HCT116 (cell line): ENCODE measurements around the gene ALDH1L1. TPM values are rescaled to one million over a fixed set of nuclear protein-coding genes. Genes with fewer than 3 reads are reported as not detected.

ENCODE experiments used
- ATAC-seq: fragments of 200-7000 bp; cut with Tn5 transposase; 2 replicates; pipeline ENCODE4 v1.9.1; 2020; ENCODE audit warnings: mild to moderate bottlenecking, moderate library complexity
- BruUV-seq: library from RNA; stranded (reverse); fragments of 400-500 nt; replicated peaks from 2 replicates; lab custom pipeline; 2021; lab: Mats Ljungman, UMichigan
- CTCF ChIA-PET: fragments of 300-600 bp; sonication (Branson Sonifier 250); formaldehyde crosslinking; loops from one replicate; lab custom pipeline; 2021; ENCODE audit warnings: antibody characterized with exemption; lab: Charles Lee
- POLR2A ChIA-PET: fragments of 300-600, 350-600 bp; sonication (Branson Sonifier 250); formaldehyde crosslinking; loops from one replicate; lab custom pipeline; 2021; ENCODE audit warnings: antibody characterized with exemption; lab: Charles Lee
- RAD21 ChIA-PET, 2 experiments: fragments of 300-600 bp; sonication (Branson Sonifier 250); formaldehyde crosslinking; loops; one replicate each; lab custom pipeline; 2023; ENCODE audit warnings: low total read pairs in 2 of 2; ENCODE audit not compliant: uncharacterized antibody in 2 of 2, unreplicated experiment in 2 of 2, low non-redundant PET in 1 of 2; lab: Charles Lee
- DNase-seq: peaks from one replicate; pipeline ENCODE4 v3.0.0-alpha.2; 2010; ENCODE audit warnings: low read depth, low spot score
- H2AFZ ChIP-seq: fragments of 200-600 bp; shearing (Covaris generic), sonication (generic); 2 replicates; pipeline ENCODE4 v1.6.1; 2017; ENCODE audit warnings: low read depth, mixed run types, mixed read lengths, antibody characterized with exemption, low read length; ENCODE audit not compliant: poor library complexity, severe bottlenecking
- H3K27ac ChIP-seq: 2 replicates; pipeline ENCODE4 v1.5.1; 2012; ENCODE audit warnings: low read depth, low read length
- H3K27me3 ChIP-seq: fragments of 200-600 bp; sonication (generic); 2 replicates; pipeline ENCODE4 v1.6.1; 2016; ENCODE audit warnings: mixed run types, low read length, mixed read lengths; ENCODE audit not compliant: insufficient read depth
- H3K36me3 ChIP-seq, 2 experiments: fragments of 200-500 bp in 1 of 2; fragments of 200-600 bp in 1 of 2; sonication (Bioruptor generic) in 1 of 2; sonication (generic) in 1 of 2; 2 replicates each; pipeline versions ENCODE4 v1.5.1 to v1.6.1; 2014 to 2016; ENCODE audit warnings: low read length in 2 of 2, inconsistent platforms in 1 of 2, mixed read lengths in 1 of 2, mixed run types in 1 of 2; ENCODE audit not compliant: insufficient read depth in 2 of 2, control insufficient read depth in 1 of 2
- H3K4me1 ChIP-seq, 2 experiments: fragments of 200-600 bp in 1 of 2; sonication (generic) in 1 of 2; 2 replicates each; pipeline versions ENCODE4 v1.5.1 to v1.6.1; 2012 to 2017; ENCODE audit warnings: low read length in 2 of 2, inconsistent platforms in 1 of 2, mild to moderate bottlenecking in 1 of 2, mixed read lengths in 1 of 2, mixed run types in 1 of 2, moderate library complexity in 1 of 2; ENCODE audit not compliant: insufficient read depth in 2 of 2, control insufficient read depth in 1 of 2
- H3K4me2 ChIP-seq: fragments of 200-600 bp; sonication (generic); 2 replicates; pipeline ENCODE4 v1.6.1; 2017; ENCODE audit warnings: mixed run types, low read length, mixed read lengths
- H3K4me3 ChIP-seq, 2 experiments: fragments of 200-600 bp in 1 of 2; sonication (generic) in 1 of 2; replicated peaks in 1 of 2; 2 replicates each; pipeline ENCODE4 v1.5.1; 2011 to 2016; ENCODE audit warnings: low read length in 2 of 2, control low read depth in 1 of 2, low read depth in 1 of 2, mild to moderate bottlenecking in 1 of 2, mixed read lengths in 1 of 2, mixed run types in 1 of 2
- H3K79me2 ChIP-seq: fragments of 200-600 bp; sonication (generic); 2 replicates; pipeline ENCODE4 v1.6.1; 2017; ENCODE audit warnings: mild to moderate bottlenecking, mixed run types, low read length, moderate library complexity, mixed read lengths; ENCODE audit not compliant: insufficient read depth
- H3K9ac ChIP-seq: fragments of 200-600 bp; sonication (generic); 2 replicates; pipeline ENCODE4 v1.6.1; 2016; ENCODE audit warnings: low read length, mixed read lengths
- H3K9me2 ChIP-seq: fragments of 200-600 bp; sonication (generic), shearing (Covaris generic); 2 replicates; pipeline ENCODE4 v1.6.1; 2017; ENCODE audit warnings: mixed run types, mild to moderate bottlenecking, moderate library complexity; ENCODE audit not compliant: insufficient read depth
- H3K9me3 ChIP-seq, 2 experiments: fragments of 200-500 bp in 1 of 2; fragments of 200-600 bp in 1 of 2; sonication (Bioruptor generic) in 1 of 2; sonication (generic) in 1 of 2; 2 replicates each; pipeline ENCODE4 v1.6.1; 2014 to 2017; ENCODE audit warnings: low read length in 2 of 2, mixed read lengths in 2 of 2, inconsistent platforms in 1 of 2, low read depth in 1 of 2, mild to moderate bottlenecking in 1 of 2, mixed run types in 1 of 2, moderate library complexity in 1 of 2; ENCODE audit not compliant: control insufficient read depth in 1 of 2, insufficient read depth in 1 of 2
- H4K20me1 ChIP-seq: fragments of 200-600 bp; sonication (generic), shearing (Covaris generic); 2 replicates; pipeline ENCODE4 v1.6.1; 2017; ENCODE audit warnings: mixed run types, mild to moderate bottlenecking, moderate library complexity; ENCODE audit not compliant: insufficient read depth
- CEBPB ChIP-seq: IDR thresholded peaks from 2 replicates; pipeline ENCODE4 v1.6.1; 2012; ENCODE audit warnings: low read depth
- CTCF ChIP-seq, 3 experiments: fragments of 200-600 bp in 1 of 3; sonication (generic) in 1 of 3; IDR thresholded peaks in 2 of 3; conservative IDR thresholded peaks in 1 of 3; 2 replicates each; pipeline ENCODE4 v1.5.1; 2012 to 2017; ENCODE audit warnings: low read depth in 2 of 3, low read length in 2 of 3, antibody characterized with exemption in 1 of 3, borderline replicate concordance in 1 of 3, control low read depth in 1 of 3, mild to moderate bottlenecking in 1 of 3, mixed read lengths in 1 of 3, mixed run types in 1 of 3, moderate library complexity in 1 of 3; ENCODE audit not compliant: insufficient read depth in 1 of 3
- ELF1 ChIP-seq: IDR thresholded peaks from 2 replicates; pipeline ENCODE4 v1.6.1; 2012; ENCODE audit warnings: low read depth, borderline replicate concordance
- FOSL1 ChIP-seq: IDR thresholded peaks from 2 replicates; pipeline ENCODE4 v1.6.1; 2012; ENCODE audit warnings: low read depth
- POLR2A ChIP-seq: IDR thresholded peaks from 2 replicates; pipeline ENCODE4 v1.7.0; 2011; ENCODE audit warnings: borderline replicate concordance; ENCODE audit not compliant: insufficient read depth, insufficient read length; ENCODE audit errors: extremely low read depth
- SIN3A ChIP-seq: IDR thresholded peaks from 2 replicates; pipeline ENCODE4 v1.6.1; 2012; ENCODE audit warnings: low read depth
- SP1 ChIP-seq: IDR thresholded peaks from 2 replicates; pipeline ENCODE4 v1.6.1; 2012; ENCODE audit warnings: low read depth
- SRF ChIP-seq: IDR thresholded peaks from 2 replicates; pipeline ENCODE4 v1.6.1; 2012; ENCODE audit warnings: low read depth
- ZBTB33 ChIP-seq: IDR thresholded peaks from 2 replicates; pipeline ENCODE4 v1.6.1; 2011; ENCODE audit warnings: mild to moderate bottlenecking, low read length, moderate library complexity; ENCODE audit not compliant: insufficient replicate concordance; ENCODE audit errors: extremely low read depth
- ZNF274 ChIP-seq: fragments of 200-500 bp; sonication (Bioruptor generic); IDR thresholded peaks from 2 replicates; pipeline ENCODE4 v1.6.1; 2014; ENCODE audit warnings: mild to moderate bottlenecking, low read depth, low read length, inconsistent platforms
- intact Hi-C: fragments of 100-400 bp; cut with micrococcal nuclease; formaldehyde crosslinking; loops from 2 replicates; pipeline ENCODE4 v1.10.0; 2022
- total RNA-seq: library from RNA; stranded (reverse); gene quantifications from one replicate; pipeline ENCODE4 v1.2.1, GENCODE V29; 2021; ENCODE audit not compliant: unreplicated experiment
- TF ChIP-seq, protein P1 (sequence below): IDR thresholded peaks from 2 replicates; pipeline ENCODE4 v1.6.1; 2012; ENCODE audit warnings: low read depth

ALDH1L1 gene
- total RNA-seq, 1 experiment from 2014 or later = 0.81 TPM

DNA sequence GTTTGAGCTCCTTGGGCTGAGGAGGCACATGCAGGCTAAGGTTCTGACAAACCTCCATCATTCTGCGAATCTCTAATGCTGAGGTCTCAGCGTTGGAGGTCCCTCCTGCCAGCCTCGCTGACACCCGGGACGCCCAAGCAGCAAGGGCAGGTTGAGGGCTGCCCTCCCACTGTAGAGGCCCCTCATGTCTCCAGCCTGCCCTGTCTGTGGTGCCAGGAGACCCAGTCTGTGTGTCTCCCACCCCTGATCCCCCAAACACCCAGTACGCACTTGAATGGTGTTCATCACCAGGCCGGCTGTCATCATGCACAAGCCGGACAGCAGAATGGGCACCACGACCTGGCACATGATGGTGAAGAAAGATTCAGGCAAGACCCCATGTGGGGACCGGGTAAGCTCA, 124.3 kb downstream of the ALDH1L1 start (continued):
- no peak for TF ChIP-seq ZNF274

GRCh38 chr3:126054870-126055269, 125.5 kb downstream of the ALDH1L1 start:
- no peak for ATAC-seq
- Histone ChIP-seq H3K4me2 (no peak overlapping the region), H3K27me3 (no peaks in the 10 kb centered on the region), H3K4me3 (no peak overlapping the region)
- BruUV-seq = no TSS peak
- intact Hi-C loops = no loop called here
- TF ChIP-seq SIN3A (no peak), POLR2A (no peak), SP1 (no peak), FOSL1 (no peak), CEBPB (no peak), CTCF (IDR thresholded peaks at IDR 0.05 in 2 of 3, conservative IDR thresholded peaks at IDR 0.05 in 1 of 3; ENCODE audit: borderline replicate concordance in 1 of 3, insufficient read depth in 1 of 3, low read depth in 2 of 3, low read length in 2 of 3) (no peak), SRF (no peak), ZBTB33 (no peak), ELF1 (no peak)
- TF ChIP-seq, protein P1, sequence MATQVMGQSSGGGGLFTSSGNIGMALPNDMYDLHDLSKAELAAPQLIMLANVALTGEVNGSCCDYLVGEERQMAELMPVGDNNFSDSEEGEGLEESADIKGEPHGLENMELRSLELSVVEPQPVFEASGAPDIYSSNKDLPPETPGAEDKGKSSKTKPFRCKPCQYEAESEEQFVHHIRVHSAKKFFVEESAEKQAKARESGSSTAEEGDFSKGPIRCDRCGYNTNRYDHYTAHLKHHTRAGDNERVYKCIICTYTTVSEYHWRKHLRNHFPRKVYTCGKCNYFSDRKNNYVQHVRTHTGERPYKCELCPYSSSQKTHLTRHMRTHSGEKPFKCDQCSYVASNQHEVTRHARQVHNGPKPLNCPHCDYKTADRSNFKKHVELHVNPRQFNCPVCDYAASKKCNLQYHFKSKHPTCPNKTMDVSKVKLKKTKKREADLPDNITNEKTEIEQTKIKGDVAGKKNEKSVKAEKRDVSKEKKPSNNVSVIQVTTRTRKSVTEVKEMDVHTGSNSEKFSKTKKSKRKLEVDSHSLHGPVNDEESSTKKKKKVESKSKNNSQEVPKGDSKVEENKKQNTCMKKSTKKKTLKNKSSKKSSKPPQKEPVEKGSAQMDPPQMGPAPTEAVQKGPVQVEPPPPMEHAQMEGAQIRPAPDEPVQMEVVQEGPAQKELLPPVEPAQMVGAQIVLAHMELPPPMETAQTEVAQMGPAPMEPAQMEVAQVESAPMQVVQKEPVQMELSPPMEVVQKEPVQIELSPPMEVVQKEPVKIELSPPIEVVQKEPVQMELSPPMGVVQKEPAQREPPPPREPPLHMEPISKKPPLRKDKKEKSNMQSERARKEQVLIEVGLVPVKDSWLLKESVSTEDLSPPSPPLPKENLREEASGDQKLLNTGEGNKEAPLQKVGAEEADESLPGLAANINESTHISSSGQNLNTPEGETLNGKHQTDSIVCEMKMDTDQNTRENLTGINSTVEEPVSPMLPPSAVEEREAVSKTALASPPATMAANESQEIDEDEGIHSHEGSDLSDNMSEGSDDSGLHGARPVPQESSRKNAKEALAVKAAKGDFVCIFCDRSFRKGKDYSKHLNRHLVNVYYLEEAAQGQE = no peak
- TF ChIP-seq, all 23 proteins: peak for 0
- H3K36me3 ChIP-seq = no peaks in the 10 kb centered on the region
- H3K9me3 ChIP-seq = no peaks in the 10 kb centered on the region
- H3K4me1 ChIP-seq = peaks cover 2 to 26% of the 10 kb centered on the region in 2 experiments; a peak in 3 of 4 replicates
- no peak overlapping the region for H3K9ac ChIP-seq
- H4K20me1 ChIP-seq = no peaks in the 10 kb centered on the region
- no peak overlapping the region for H2AFZ ChIP-seq
- POLR2A ChIA-PET = no interaction called here
- DNase-seq = no peak
- H3K9me2 ChIP-seq = no peaks in the 10 kb centered on the region
- no peak overlapping the region for H3K27ac ChIP-seq
- CTCF ChIA-PET = no interaction called here
- H3K79me2 ChIP-seq = no peaks in the 10 kb centered on the region
- RAD21 ChIA-PET = no interaction called here
